H1 (cell line): Measurements from ENCODE around the gene AGBL1. TPM values are rescaled to one million over a fixed set of nuclear protein-coding genes. Genes with fewer than 3 reads are reported as not detected.

Experiments
- CTCF ChIA-PET: fragments of 300-600 bp; sonication (Branson Sonifier 250); formaldehyde crosslinking; loops from one replicate; lab custom pipeline; 2021; ENCODE audit not compliant: partially characterized antibody; lab: Charles Lee
- POLR2A ChIA-PET: fragments of 300-600 bp; sonication (Branson Sonifier 250); formaldehyde crosslinking; loops from one replicate; lab custom pipeline; 2021; ENCODE audit warnings: inconsistent platforms; ENCODE audit not compliant: partially characterized antibody; lab: Charles Lee
- DNase-seq, 2 experiments: peaks; one replicate each; pipeline versions ENCODE4 v3.0.0 to v3.0.0-alpha.2; 2010 to 2022; ENCODE audit warnings: low spot score in 2 of 2, low read depth in 1 of 2, mixed read lengths in 1 of 2
- FAIRE-seq: peaks from 2 replicates; lab custom pipeline; 2011; peaks lifted over from hg19 to GRCh38; lab: Jason Lieb, UNC
- H2AFZ ChIP-seq: 2 replicates; pipeline ENCODE4 v1.8.1; 2012; ENCODE audit warnings: low read length, inconsistent platforms
- H2AK5ac ChIP-seq: 2 replicates; pipeline ENCODE4 v1.6.1; 2013; ENCODE audit warnings: low read depth, low read length
- H2BK120ac ChIP-seq: replicated peaks from 2 replicates; pipeline ENCODE3; 2013; ENCODE audit warnings: low read depth, low read length, inconsistent platforms
- H2BK12ac ChIP-seq: 2 replicates; pipeline ENCODE4 v1.6.1; 2013; ENCODE audit warnings: low read depth, low read length
- H2BK15ac ChIP-seq: 2 replicates; pipeline ENCODE4 v1.6.1; 2013; ENCODE audit warnings: low read length
- H2BK20ac ChIP-seq: 2 replicates; pipeline ENCODE4 v1.6.1; 2013; ENCODE audit warnings: low read length
- H2BK5ac ChIP-seq: 2 replicates; pipeline ENCODE4 v1.6.1; 2013; ENCODE audit warnings: low read depth, low read length
- H3K14ac ChIP-seq: 2 replicates; pipeline ENCODE4 v1.6.1; 2013; ENCODE audit warnings: inconsistent platforms; ENCODE audit not compliant: insufficient read length
- H3K18ac ChIP-seq: 2 replicates; pipeline ENCODE4 v1.6.1; 2013; ENCODE audit warnings: low read length; ENCODE audit errors: extremely low read depth
- H3K23ac ChIP-seq: 2 replicates; pipeline ENCODE4 v1.6.1; 2013; ENCODE audit warnings: inconsistent platforms; ENCODE audit not compliant: insufficient read length
- H3K23me2 ChIP-seq: 2 replicates; pipeline ENCODE4 v1.6.1; 2013; ENCODE audit warnings: low read depth, low read length
- H3K27ac ChIP-seq: 2 replicates; pipeline ENCODE4 v1.6.1; 2011; ENCODE audit warnings: low read depth, low read length, inconsistent platforms
- H3K27me3 ChIP-seq, 4 experiments: replicated peaks in 1 of 4; 1 replicate in 1 of 4; 2 replicates in 3 of 4; pipeline versions ENCODE4 v1.6.1 to v1.8.1; 2011 to 2013; ENCODE audit warnings: low read length in 3 of 4, mild to moderate bottlenecking in 3 of 4, inconsistent platforms in 2 of 4, mixed read lengths in 2 of 4, moderate library complexity in 1 of 4; ENCODE audit not compliant: control insufficient read depth in 3 of 4, insufficient read depth in 3 of 4; ENCODE audit errors: extremely low read depth in 1 of 4
- H3K36me3 ChIP-seq, 4 experiments: 2 replicates each; pipeline versions ENCODE4 v1.6.1 to v1.8.1; 2011 to 2013; ENCODE audit warnings: mild to moderate bottlenecking in 4 of 4, low read length in 3 of 4, moderate library complexity in 2 of 4, control low read depth in 1 of 4, inconsistent platforms in 1 of 4; ENCODE audit not compliant: insufficient read depth in 4 of 4, control insufficient read depth in 2 of 4
- H3K4ac ChIP-seq: replicated peaks from 2 replicates; pipeline ENCODE3; 2013; ENCODE audit warnings: low read length, low read depth, mixed read lengths, inconsistent platforms; ENCODE audit not compliant: insufficient read length
- H3K4me1 ChIP-seq, 4 experiments: replicated peaks in 1 of 4; 1 replicate in 1 of 4; 2 replicates in 3 of 4; pipeline versions ENCODE4 v1.6.1 to v1.8.1; 2011 to 2013; ENCODE audit warnings: low read length in 3 of 4, inconsistent platforms in 2 of 4, mixed read lengths in 1 of 4; ENCODE audit not compliant: insufficient read depth in 4 of 4, control insufficient read depth in 3 of 4
- H3K4me2 ChIP-seq, 2 experiments: 2 replicates each; pipeline versions ENCODE4 v1.6.1 to v1.8.1; 2011 to 2013; ENCODE audit warnings: low read depth in 2 of 2, low read length in 2 of 2, control low read depth in 1 of 2, inconsistent platforms in 1 of 2, mild to moderate bottlenecking in 1 of 2; ENCODE audit not compliant: insufficient read depth in 1 of 2
- H3K4me3 ChIP-seq, 4 experiments: fragments of 200-600, 300-600 bp in 1 of 4; sonication (generic), shearing (Covaris generic), sonication (Bioruptor Twin) in 1 of 4; 2 replicates each; pipeline versions ENCODE4 v1.5.1 to v1.8.1; 2011 to 2016; ENCODE audit warnings: low read length in 4 of 4, low read depth in 3 of 4, control low read depth in 2 of 4, inconsistent platforms in 2 of 4, mild to moderate bottlenecking in 2 of 4, mixed read lengths in 1 of 4, moderate library complexity in 1 of 4; ENCODE audit not compliant: insufficient read depth in 2 of 4; ENCODE audit errors: extremely low read depth in 1 of 4
- H3K56ac ChIP-seq: replicated peaks from 2 replicates; pipeline ENCODE3; 2013; ENCODE audit warnings: low read depth, mild to moderate bottlenecking, mixed read lengths, low read length, inconsistent platforms; ENCODE audit not compliant: insufficient read length
- H3K79me1 ChIP-seq: 2 replicates; pipeline ENCODE4 v1.6.1; 2013; ENCODE audit warnings: low read depth, low read length, control low read depth
- H3K79me2 ChIP-seq, 2 experiments: 2 replicates each; pipeline versions ENCODE4 v1.6.1 to v1.8.1; 2012 to 2013; ENCODE audit warnings: low read length in 2 of 2, mild to moderate bottlenecking in 2 of 2, inconsistent platforms in 1 of 2; ENCODE audit not compliant: insufficient read depth in 2 of 2, control insufficient read depth in 1 of 2
- H3K9ac ChIP-seq, 4 experiments: replicated peaks in 1 of 4; 1 replicate in 1 of 4; 2 replicates in 3 of 4; pipeline versions ENCODE4 v1.6.1 to v1.8.1; 2011 to 2013; ENCODE audit warnings: low read depth in 3 of 4, low read length in 3 of 4, control low read depth in 2 of 4, mild to moderate bottlenecking in 2 of 4, moderate library complexity in 2 of 4, inconsistent platforms in 1 of 4; ENCODE audit errors: extremely low read depth in 1 of 4
- H3K9me3 ChIP-seq, 2 experiments: 2 replicates each; pipeline versions ENCODE4 v1.6.1 to v1.8.1; 2012 to 2013; ENCODE audit warnings: mild to moderate bottlenecking in 2 of 2, moderate library complexity in 2 of 2, control low read depth in 1 of 2, inconsistent platforms in 1 of 2, low read depth in 1 of 2, low read length in 1 of 2, mixed read lengths in 1 of 2; ENCODE audit not compliant: insufficient read depth in 2 of 2
- H4K20me1 ChIP-seq, 2 experiments: replicated peaks in 1 of 2; 2 replicates each; pipeline versions ENCODE3 to v1.8.1; 2011 to 2013; ENCODE audit warnings: inconsistent platforms in 2 of 2, low read length in 2 of 2, mild to moderate bottlenecking in 1 of 2; ENCODE audit not compliant: insufficient read depth in 2 of 2, control insufficient read depth in 1 of 2
- H4K5ac ChIP-seq: 2 replicates; pipeline ENCODE4 v1.6.1; 2013; ENCODE audit warnings: low read length, low read depth, mixed read lengths, inconsistent platforms; ENCODE audit not compliant: insufficient read length
- H4K8ac ChIP-seq: 2 replicates; pipeline ENCODE4 v1.8.0; 2013; ENCODE audit warnings: mild to moderate bottlenecking, moderate library complexity, low read length, inconsistent platforms; ENCODE audit not compliant: insufficient read depth; ENCODE audit errors: extremely low read depth
- H4K91ac ChIP-seq: replicated peaks from 2 replicates; pipeline ENCODE3; 2013; ENCODE audit warnings: low read length, mixed read lengths, inconsistent platforms; ENCODE audit not compliant: insufficient read length
- RAD21 ChIP-seq, 2 experiments: IDR thresholded peaks in 1 of 2; conservative IDR thresholded peaks in 1 of 2; 2 replicates each; pipeline ENCODE4 v1.6.1; 2011; ENCODE audit warnings: low read depth in 2 of 2, low read length in 2 of 2, improper control_type of control experiment in 1 of 2, inconsistent platforms in 1 of 2, mild to moderate bottlenecking in 1 of 2, moderate library complexity in 1 of 2
- TEAD4 ChIP-seq: IDR thresholded peaks from 2 replicates; pipeline ENCODE4 v1.6.1; 2012; ENCODE audit warnings: low read depth, low read length, inconsistent platforms, mixed read lengths
- WGBS, 2 experiments: shearing (Covaris generic) in 1 of 2; methylation state at CpG; one replicate each; pipeline versions ENCODE4 v1.1.6 to v1.1.7; 2013 to 2015; ENCODE audit warnings: low lambda C conversion rate in 2 of 2, mixed read lengths in 2 of 2, inconsistent platforms in 1 of 2, low coverage in 1 of 2, missing lambda C conversion rate in 1 of 2; ENCODE audit not compliant: insufficient replicate concordance in 2 of 2, insufficient coverage in 1 of 2, insufficient read length in 1 of 2; ENCODE audit errors: extremely low coverage in 1 of 2, missing lambda C conversion rate in 1 of 2; 5-methylcytosine and 5-hydroxymethylcytosine counted together
- polyA plus RNA-seq, 7 experiments: library from polyadenylated mRNA; depleted of rRNA in 3 of 7; stranded (reverse) in 5 of 7; unstranded in 2 of 7; fragments of >200 nt in 5 of 7; fragments of 200-250 nt in 2 of 7; gene quantifications; 1 replicate in 5 of 7; 2 replicates in 1 of 7; 4 replicates in 1 of 7; pipeline versions ENCODE4 v1.2.1 to v1.2.3, GENCODE V29; 2011 to 2013; ENCODE audit warnings: missing spikeins in 2 of 7, mixed read lengths in 2 of 7
- total RNA-seq: library from RNA; stranded (reverse); fragmentation: NEBNext Ultra II Directional; extraction: Animal tissue kit (Norgen Biotek cat#: 25700); gene quantifications from 2 replicates; pipeline ENCODE4 v1.2.1, GENCODE V29; 2021

Gene AGBL1
- total and polyA plus RNA-seq, 2 of the 8 experiments (the other 6 are each of a cell fraction or from before 2014, with no cell fraction given), result not detected

DNA sequence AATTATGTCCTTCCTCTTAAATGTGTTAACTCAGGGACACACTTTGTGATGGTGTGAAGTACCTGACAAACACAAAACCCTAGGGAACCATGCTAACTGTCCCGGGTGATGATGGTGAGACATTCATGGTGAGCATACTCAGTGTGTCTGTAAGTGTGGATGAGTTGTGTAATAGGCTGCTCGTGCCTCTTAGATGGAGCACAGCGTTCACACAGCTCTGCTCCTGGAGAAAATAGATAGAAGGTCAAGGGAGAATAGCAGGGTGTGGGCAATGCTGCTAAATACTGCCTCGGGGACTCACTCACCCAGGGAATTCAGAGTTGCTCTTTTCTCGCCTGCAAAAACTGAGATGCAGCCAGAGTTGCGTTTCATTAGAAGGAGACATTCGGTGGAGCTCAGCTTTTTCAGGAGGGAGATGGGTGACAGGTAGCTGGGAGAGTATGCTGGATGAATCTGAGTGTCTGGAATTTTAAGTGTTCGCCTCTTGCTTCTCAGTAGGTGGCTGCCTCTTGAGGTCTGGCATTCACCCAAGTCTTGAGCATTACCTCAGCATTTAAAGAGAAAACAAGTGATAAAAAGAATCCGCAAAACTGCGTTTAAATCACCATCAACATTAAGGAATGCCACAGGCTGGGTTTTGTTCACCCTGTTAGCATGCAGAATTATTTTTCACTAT lies 813.2 kb downstream of the AGBL1 start:
- TF ChIP-seq TEAD4, result 0 out of 2 replicates have a peak, but pooled peaks have one; percentile 40
- no peak for TF ChIP-seq RAD21 (IDR thresholded peaks at IDR 0.05 in 1 of 2, conservative IDR thresholded peaks at IDR 0.05 in 1 of 2; ENCODE audit: low read depth in 2 of 2, low read length in 2 of 2)
- H2BK12ac ChIP-seq, result peak overlapping the region; percentile 45; the same call in 1 of the 2 replicates
- H3K4me1 ChIP-seq, result peaks cover 3 to 11% (median 6%) of the 10 kb centered on the region in 4 experiments; a peak in 5 of 7 replicates
- DNase-seq, result peak in 1 of 2 experiments; percentile 36
- H3K9me3 ChIP-seq, result no peaks in the 10 kb centered on the region
- H3K9ac ChIP-seq, result no peak overlapping the region
- no peak overlapping the region for H2BK20ac ChIP-seq
- H3K36me3 ChIP-seq, result no peaks in the 10 kb centered on the region
- no peak for FAIRE-seq
- no peak overlapping the region for H2BK15ac ChIP-seq
- H3K4ac ChIP-seq, result no peak overlapping the region
- WGBS, 2 experiments, result 62% methylated on average over 10 of the region's 10 CpGs; no CpG with 5 or more reads in 1 of the 2 experiments
- peak overlapping the region; percentile 77; the same call in 1 of the 2 replicates for H2AK5ac ChIP-seq
- no peak overlapping the region for H3K23ac ChIP-seq
- H2BK120ac ChIP-seq, result no peak overlapping the region
- H4K8ac ChIP-seq, result no peak overlapping the region; the same call in 1 of the 2 replicates
- CTCF ChIA-PET, result no interaction called here
- H3K18ac ChIP-seq, result no peak overlapping the region
- H4K20me1 ChIP-seq, result no peaks in the 10 kb centered on the region
- H3K4me2 ChIP-seq, result peak overlapping the region in 1 of 2 experiments; percentile 29; a peak in 2 of 4 replicates
- POLR2A ChIA-PET, result no interaction called here
- H3K27ac ChIP-seq, result no peak overlapping the region
- H2BK5ac ChIP-seq, result no peak overlapping the region
- H3K79me2 ChIP-seq, result no peaks in the 10 kb centered on the region
- no peak overlapping the region for H3K14ac ChIP-seq
- no peaks in the 10 kb centered on the region for H3K23me2 ChIP-seq
- H3K27me3 ChIP-seq, result no peaks in the 10 kb centered on the region
- H2AFZ ChIP-seq, result 0 out of 2 replicates have a peak overlapping the region, but pooled peaks have one; percentile 31
- H4K5ac ChIP-seq, result no peak overlapping the region
- no peak overlapping the region for H3K56ac ChIP-seq
- H3K4me3 ChIP-seq, result no peak overlapping the region
- no peaks in the 10 kb centered on the region for H3K79me1 ChIP-seq
- H4K91ac ChIP-seq, result peak overlapping the region; percentile 17
